Glutamatergic neuron (in vitro differentiated cells): ENCODE results near the gene ARHGEF40. TPM values are rescaled to one million over a fixed set of nuclear protein-coding genes. Genes with fewer than 3 reads are reported as not detected.

Experiments used
- DNase-seq: peaks from one replicate; pipeline ENCODE4 v3.0.0; 2022
- H3K27ac Mint-ChIP-seq: one replicate; pipeline ENCODE4 v1.8.0; 2020; ENCODE audit warnings: mild to moderate bottlenecking, mixed read lengths, inconsistent platforms; ENCODE audit not compliant: unreplicated experiment
- H3K27me3 Mint-ChIP-seq: one replicate; pipeline ENCODE4 v1.8.0; 2020; ENCODE audit warnings: mild to moderate bottlenecking, moderate library complexity, mixed read lengths, inconsistent platforms; ENCODE audit not compliant: unreplicated experiment
- H3K36me3 Mint-ChIP-seq: one replicate; pipeline ENCODE4 v1.8.0; 2020; ENCODE audit warnings: mild to moderate bottlenecking, mixed read lengths, inconsistent platforms; ENCODE audit not compliant: unreplicated experiment
- H3K4me1 Mint-ChIP-seq: one replicate; pipeline ENCODE4 v1.8.0; 2020; ENCODE audit warnings: mild to moderate bottlenecking, low read depth, mixed read lengths, inconsistent platforms; ENCODE audit not compliant: unreplicated experiment
- H3K4me3 Mint-ChIP-seq: one replicate; pipeline ENCODE4 v1.8.0; 2020; ENCODE audit warnings: mild to moderate bottlenecking, mixed read lengths, inconsistent platforms; ENCODE audit not compliant: unreplicated experiment
- H3K9me3 Mint-ChIP-seq: one replicate; pipeline ENCODE4 v1.8.0; 2020; ENCODE audit warnings: mild to moderate bottlenecking, moderate library complexity, mixed read lengths, inconsistent platforms; ENCODE audit not compliant: unreplicated experiment
- microRNA-seq: library from miRNA; unstranded; fragments of <30 nt; microRNA quantifications from one replicate; pipeline ENCODE4, GENCODE V29; 2020; ENCODE audit not compliant: unreplicated experiment
- total RNA-seq: library from RNA; stranded (reverse); fragmentation: NEBNext Ultra II Directional; extraction: Animal tissue kit (Norgen Biotek cat#: 25700); gene quantifications from one replicate; pipeline ENCODE4 v1.2.1, GENCODE V29; 2021; ENCODE audit not compliant: unreplicated experiment
- TF ChIP-seq, protein P1 (sequence below): fragments of 200-600 bp; sonication (generic); IDR thresholded peaks from one replicate; pipeline ENCODE4 v1.5.0; 2021; ENCODE audit not compliant: partially characterized antibody, unreplicated experiment

ARHGEF40 gene
- total RNA-seq, 1 donor from 2014 or later, result 42.4 TPM

DNA sequence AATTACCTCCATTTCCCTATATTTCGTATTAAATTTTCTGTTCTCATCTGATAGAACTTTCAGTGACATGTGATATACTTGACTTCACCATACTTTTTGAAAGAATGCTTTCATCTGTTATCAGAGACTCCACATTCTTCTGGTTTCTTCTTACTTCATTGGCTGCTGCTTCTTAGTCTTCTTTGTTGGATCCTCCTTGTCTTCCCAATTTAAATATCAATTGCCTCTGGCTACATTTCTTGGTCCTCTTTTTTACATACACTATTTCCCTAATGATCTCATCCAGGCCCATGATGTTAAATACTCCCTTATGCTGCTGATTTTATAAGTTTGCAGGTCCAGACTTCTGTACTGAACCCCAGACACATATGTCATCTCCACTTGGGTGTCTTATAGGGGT, 63.8 kb downstream of the ARHGEF40 start:
- TF ChIP-seq, protein P1, sequence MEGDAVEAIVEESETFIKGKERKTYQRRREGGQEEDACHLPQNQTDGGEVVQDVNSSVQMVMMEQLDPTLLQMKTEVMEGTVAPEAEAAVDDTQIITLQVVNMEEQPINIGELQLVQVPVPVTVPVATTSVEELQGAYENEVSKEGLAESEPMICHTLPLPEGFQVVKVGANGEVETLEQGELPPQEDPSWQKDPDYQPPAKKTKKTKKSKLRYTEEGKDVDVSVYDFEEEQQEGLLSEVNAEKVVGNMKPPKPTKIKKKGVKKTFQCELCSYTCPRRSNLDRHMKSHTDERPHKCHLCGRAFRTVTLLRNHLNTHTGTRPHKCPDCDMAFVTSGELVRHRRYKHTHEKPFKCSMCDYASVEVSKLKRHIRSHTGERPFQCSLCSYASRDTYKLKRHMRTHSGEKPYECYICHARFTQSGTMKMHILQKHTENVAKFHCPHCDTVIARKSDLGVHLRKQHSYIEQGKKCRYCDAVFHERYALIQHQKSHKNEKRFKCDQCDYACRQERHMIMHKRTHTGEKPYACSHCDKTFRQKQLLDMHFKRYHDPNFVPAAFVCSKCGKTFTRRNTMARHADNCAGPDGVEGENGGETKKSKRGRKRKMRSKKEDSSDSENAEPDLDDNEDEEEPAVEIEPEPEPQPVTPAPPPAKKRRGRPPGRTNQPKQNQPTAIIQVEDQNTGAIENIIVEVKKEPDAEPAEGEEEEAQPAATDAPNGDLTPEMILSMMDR, result no peak
- H3K36me3 Mint-ChIP-seq, result no peaks in the 10 kb centered on the region
- DNase-seq, result no peak
- no peak overlapping the region for H3K27ac Mint-ChIP-seq
- no peaks in the 10 kb centered on the region for H3K4me1 Mint-ChIP-seq
- H3K27me3 Mint-ChIP-seq, result peaks cover 2% of the 10 kb centered on the region
- no peak overlapping the region for H3K4me3 Mint-ChIP-seq
- peaks cover 2% of the 10 kb centered on the region for H3K9me3 Mint-ChIP-seq

DNA sequence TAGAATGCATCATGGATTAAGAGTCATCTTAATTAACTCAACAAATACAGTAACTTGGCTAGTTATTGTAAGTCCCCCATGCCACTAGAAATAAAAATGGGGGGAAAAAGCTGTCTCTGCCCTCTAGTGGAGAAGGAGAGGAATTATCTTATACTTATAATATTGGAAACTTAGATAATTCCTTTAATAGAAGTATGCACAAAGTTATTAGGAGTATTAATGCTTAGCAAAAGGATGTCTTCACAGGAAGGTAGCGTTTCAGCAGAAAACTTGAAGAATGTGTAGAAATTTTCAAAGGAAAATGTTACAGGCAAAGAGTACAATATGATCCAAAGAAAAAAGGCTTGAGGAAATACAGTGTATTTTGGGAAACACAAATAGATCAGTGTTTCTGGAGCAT, 65.9 kb downstream of the ARHGEF40 start:
- no peak overlapping the region for H3K27ac Mint-ChIP-seq
- peaks cover 2% of the 10 kb centered on the region for H3K27me3 Mint-ChIP-seq
- H3K9me3 Mint-ChIP-seq, result no peaks in the 10 kb centered on the region
- no peaks in the 10 kb centered on the region for H3K36me3 Mint-ChIP-seq
- TF ChIP-seq, protein P1, result peak; percentile 81
- H3K4me3 Mint-ChIP-seq, result no peak overlapping the region
- no peaks in the 10 kb centered on the region for H3K4me1 Mint-ChIP-seq
- DNase-seq, result no peak

Small RNAs within 50 kb of the gene (microRNA-seq; reads per million reads assigned to microRNA genes)
- gene MIR6717, result not detected

Other genes with a start within 250 kb of the ARHGEF40 start
- gene RNASE3, start 178.9 kb upstream of the ARHGEF40 start, total RNA-seq, result not detected
- gene RNASE2, start 114.8 kb upstream of the ARHGEF40 start, total RNA-seq, result not detected
- 81.5 TPM for gene METTL17, start 80.3 kb upstream of the ARHGEF40 start, total RNA-seq
- gene SLC39A2, start 71.0 kb upstream of the ARHGEF40 start, total RNA-seq, result not detected
- 33.1 TPM for gene NDRG2, start 45.2 kb upstream of the ARHGEF40 start, total RNA-seq
- not detected for gene TPPP2, start 40.1 kb upstream of the ARHGEF40 start, total RNA-seq
- not detected for gene RNASE13, start 35.5 kb upstream of the ARHGEF40 start, total RNA-seq
- gene RNASE7, start 27.9 kb upstream of the ARHGEF40 start, total RNA-seq, result not detected
- not detected for gene RNASE8, start 12.5 kb upstream of the ARHGEF40 start, total RNA-seq
- gene ZNF219, start 28.4 kb downstream of the ARHGEF40 start, total RNA-seq, result 103 TPM
- gene TMEM253, start 30.8 kb downstream of the ARHGEF40 start, total RNA-seq, result 0.64 TPM
- not detected for gene OR5AU1, start 85.8 kb downstream of the ARHGEF40 start, total RNA-seq
- gene HNRNPC, start 199.1 kb downstream of the ARHGEF40 start, total RNA-seq, result 514 TPM
- not detected for gene RPGRIP1, start 209.8 kb downstream of the ARHGEF40 start, total RNA-seq